Neural progenitor cell (in vitro differentiated cells): ENCODE results near the gene ATP6V1G1. TPM values are rescaled to one million over a fixed set of nuclear protein-coding genes. Genes with fewer than 3 reads are reported as not detected.

Source experiments
- DNase-seq: peaks from one replicate; pipeline ENCODE4 v3.0.0-alpha.2; 2016; ENCODE audit warnings: low spot score
- H2AFZ ChIP-seq: fragments of 200-600 bp; sonication (generic); replicated peaks from 2 replicates; pipeline ENCODE4 v1.6.1; 2016; ENCODE audit warnings: antibody characterized with exemption
- H3F3A ChIP-seq: fragments of 200-600 bp; sonication (generic); 2 replicates; pipeline ENCODE4 v1.6.1; 2016; ENCODE audit warnings: antibody characterized with exemption, low read depth
- H3K27ac ChIP-seq: fragments of 200-600 bp; sonication (generic); 2 replicates; pipeline ENCODE4 v1.5.1; 2016; ENCODE audit warnings: mild to moderate bottlenecking
- H3K27me3 ChIP-seq: fragments of 200-600 bp; sonication (generic); 2 replicates; pipeline ENCODE4 v1.6.1; 2016; ENCODE audit warnings: mild to moderate bottlenecking, moderate library complexity
- H3K36me3 ChIP-seq: fragments of 200-600 bp; sonication (generic); 2 replicates; pipeline ENCODE4 v1.5.1; 2016
- H3K4me1 ChIP-seq: fragments of 200-600 bp; sonication (generic); 2 replicates; pipeline ENCODE4 v1.6.1; 2016; ENCODE audit warnings: mixed run types
- H3K4me2 ChIP-seq: fragments of 200-600 bp; sonication (generic); 2 replicates; pipeline ENCODE4 v1.6.1; 2016
- H3K4me3 ChIP-seq: fragments of 200-600 bp; sonication (generic); 2 replicates; pipeline ENCODE4 v1.5.1; 2016
- H3K79me2 ChIP-seq: fragments of 200-600 bp; sonication (generic); 2 replicates; pipeline ENCODE4 v1.6.1; 2016; ENCODE audit warnings: low read depth
- H3K9ac ChIP-seq: fragments of 200-600 bp; sonication (generic); 2 replicates; pipeline ENCODE4 v1.6.1; 2016
- H3K9me3 ChIP-seq: fragments of 200-600 bp; sonication (generic); 2 replicates; pipeline ENCODE4 v1.5.1; 2016; ENCODE audit warnings: low read depth
- H4K20me1 ChIP-seq: fragments of 200-600 bp; sonication (generic); 2 replicates; pipeline ENCODE4 v1.6.1; 2016; ENCODE audit warnings: low read depth
- H3K27ac Mint-ChIP-seq: 3 replicates; pipeline ENCODE4 v1.8.0; 2021; ENCODE audit warnings: mixed read lengths
- H3K27me3 Mint-ChIP-seq: 2 replicates; pipeline ENCODE4 v1.8.0; 2022; ENCODE audit warnings: low read depth, mild to moderate bottlenecking, inconsistent platforms, moderate library complexity, mixed read lengths; ENCODE audit not compliant: insufficient read depth
- H3K36me3 Mint-ChIP-seq: 3 replicates; pipeline ENCODE4 v1.8.0; 2021; ENCODE audit warnings: mixed read lengths
- H3K4me1 Mint-ChIP-seq: 3 replicates; pipeline ENCODE4 v1.8.0; 2021; ENCODE audit warnings: mixed read lengths
- H3K4me3 Mint-ChIP-seq: 3 replicates; pipeline ENCODE4 v1.8.0; 2021; ENCODE audit warnings: mild to moderate bottlenecking, moderate library complexity, mixed read lengths
- H3K9me3 Mint-ChIP-seq: 3 replicates; pipeline ENCODE4 v1.8.0; 2020; ENCODE audit warnings: mixed read lengths
- CTCF ChIP-seq: fragments of 200-600 bp; sonication (generic); IDR thresholded peaks from 2 replicates; pipeline ENCODE4 v1.5.1; 2017; ENCODE audit warnings: antibody characterized with exemption, mild to moderate bottlenecking
- EZH2 ChIP-seq: fragments of 200-600 bp; sonication (generic); IDR thresholded peaks from 2 replicates; pipeline ENCODE4 v1.6.1; 2017; ENCODE audit warnings: antibody characterized with exemption, mild to moderate bottlenecking, moderate library complexity
- EZH2phosphoT487 ChIP-seq: fragments of 200-600 bp; sonication (generic); IDR thresholded peaks from 2 replicates; pipeline ENCODE4 v1.6.1; 2017; ENCODE audit warnings: antibody characterized with exemption
- total RNA-seq: library from RNA; depleted of rRNA; stranded (reverse); fragments of >200 nt; gene quantifications from 2 replicates; pipeline ENCODE4 v1.2.3, GENCODE V29; 2015; ENCODE audit warnings: low replicate concordance

The ATP6V1G1 gene
- total RNA-seq, 1 donor from 2014 or later: 253 TPM

GRCh38 chr9:114606068-114606467 lies 18.5 kb downstream of the ATP6V1G1 start:
- Mint-ChIP-seq H3K4me3 (no peak overlapping the region), H3K36me3 (peaks cover 9% of the 10 kb centered on the region), H3K27ac (peak overlapping the region; percentile 2), H3K27me3 (peaks cover 4% of the 10 kb centered on the region), H3K9me3 (peaks cover 9% of the 10 kb centered on the region), H3K4me1 (peaks cover 12% of the 10 kb centered on the region)
- Histone ChIP-seq H3K27me3 (peaks cover 13% of the 10 kb centered on the region), H3K36me3 (no peaks in the 10 kb centered on the region), H3K79me2 (no peaks in the 10 kb centered on the region), H3K4me3 (no peak overlapping the region), H3F3A (no peaks in the 10 kb centered on the region), H3K4me2 (no peak overlapping the region), H4K20me1 (no peaks in the 10 kb centered on the region), H3K27ac (no peak overlapping the region), H2AFZ (no peak overlapping the region), H3K4me1 (no peaks in the 10 kb centered on the region), H3K9me3 (no peaks in the 10 kb centered on the region), H3K9ac (no peak overlapping the region)
- DNase-seq: no peak
- TF ChIP-seq CTCF (no peak), EZH2 (no peak), EZH2phosphoT487 (no peak)

- Mint-ChIP-seq H3K27me3 (peaks cover 4% of the 10 kb centered on the region), H3K9me3 (peaks cover 5% of the 10 kb centered on the region), H3K4me3 (no peak overlapping the region), H3K36me3 (peaks cover 5% of the 10 kb centered on the region), H3K27ac (no peak overlapping the region), H3K4me1 (peaks cover 12% of the 10 kb centered on the region)
- TF ChIP-seq EZH2 (no peak), CTCF (no peak), EZH2phosphoT487 (no peak)
- peaks cover 2% of the 10 kb centered on the region for H3F3A ChIP-seq
- no peaks in the 10 kb centered on the region for H3K9me3 ChIP-seq
- peaks cover 18% of the 10 kb centered on the region for H3K27me3 ChIP-seq
- H4K20me1 ChIP-seq: no peaks in the 10 kb centered on the region
- H3K9ac ChIP-seq: no peak overlapping the region
- no peaks in the 10 kb centered on the region for H3K36me3 ChIP-seq
- no peak overlapping the region for H3K27ac ChIP-seq
- no peaks in the 10 kb centered on the region for H3K4me1 ChIP-seq
- H3K4me3 ChIP-seq: no peak overlapping the region
- H2AFZ ChIP-seq: no peak overlapping the region
- DNase-seq: no peak
- no peak overlapping the region for H3K4me2 ChIP-seq
- H3K79me2 ChIP-seq: no peaks in the 10 kb centered on the region
These were observed 19.1 kb downstream of the ATP6V1G1 start for GRCh38 chr9:114606597-114607207.

- Histone ChIP-seq H4K20me1 (no peaks in the 10 kb centered on the region), H2AFZ (no peak overlapping the region), H3K27me3 (peaks cover 30% of the 10 kb centered on the region), H3K27ac (no peak overlapping the region), H3K4me2 (no peak overlapping the region), H3K4me3 (no peak overlapping the region), H3K36me3 (no peaks in the 10 kb centered on the region), H3F3A (peaks cover 8% of the 10 kb centered on the region), H3K9me3 (no peaks in the 10 kb centered on the region), H3K4me1 (no peaks in the 10 kb centered on the region), H3K9ac (no peak overlapping the region), H3K79me2 (no peaks in the 10 kb centered on the region)
- Mint-ChIP-seq H3K27me3 (peaks cover 4% of the 10 kb centered on the region), H3K9me3 (peaks cover under 1% of the 10 kb centered on the region), H3K4me1 (peaks cover 22% of the 10 kb centered on the region), H3K27ac (no peak overlapping the region), H3K36me3 (no peaks in the 10 kb centered on the region), H3K4me3 (peak overlapping the region; percentile 7)
- DNase-seq: no peak
- TF ChIP-seq EZH2phosphoT487 (no peak), CTCF (no peak), EZH2 (no peak)
These were observed 20.3 kb downstream of the ATP6V1G1 start for GRCh38 chr9:114607671-114608524.
